Body of pancreas (tissue), 4 donors: ENCODE measurements around the gene CCDC134. TPM values are rescaled to one million over a fixed set of nuclear protein-coding genes. Genes with fewer than 3 reads are reported as not detected.
A peak's percentile ranks its signal among the peaks of the same experiment; 100 is the strongest.

Experiments
- ATAC-seq: fragments of 150-250 bp; one replicate; pipeline ENCODE4 v1.9.1; 2016
- DNase-seq, 4 donors: peaks; one replicate each; pipeline ENCODE4 v3.0.0-alpha.2; 2019
- H3K27ac ChIP-seq, 4 donors: fragments of 200-600 bp; sonication (generic); 1 replicate in 3 of 4; 2 replicates in 1 of 4; pipeline versions ENCODE4 v1.5.1 to v1.6.1; 2016 to 2019; ENCODE audit warnings: mild to moderate bottlenecking in 1 of 4, mixed read lengths in 1 of 4, moderate library complexity in 1 of 4
- H3K27me3 ChIP-seq, 2 donors: fragments of 200-600 bp; sonication (generic); one replicate each; pipeline ENCODE4 v1.6.0; 2016; ENCODE audit warnings: mild to moderate bottlenecking in 1 of 2
- H3K36me3 ChIP-seq, 2 donors: fragments of 200-600 bp; sonication (generic); replicated peaks in 1 of 2; 2 replicates each; pipeline ENCODE4 v1.5.1; 2016; ENCODE audit warnings: low read depth in 2 of 2; ENCODE audit not compliant: insufficient read depth in 1 of 2
- H3K4me1 ChIP-seq: fragments of 200-600 bp; sonication (generic); one replicate; pipeline ENCODE4 v1.6.0; 2016
- H3K4me3 ChIP-seq, 2 donors: fragments of 200-600 bp; sonication (generic); 1 replicate in 1 of 2; 2 replicates in 1 of 2; pipeline ENCODE4 v1.5.1; 2016 to 2019
- H3K9me3 ChIP-seq, 3 donors: fragments of 200-600 bp; sonication (generic); 1 replicate in 2 of 3; 2 replicates in 1 of 3; pipeline ENCODE4 v1.5.1; 2016
- POLR2A ChIP-seq, 3 donors: fragments of 450-650 bp; IDR thresholded peaks; one replicate each; pipeline ENCODE4 v1.6.1; 2016; ENCODE audit warnings: antibody characterized with exemption in 3 of 3, mild to moderate bottlenecking in 2 of 3
- WGBS, 2 donors: methylation state at CpG; one replicate each; pipeline ENCODE4 v1.1.5; 2017; 5-methylcytosine and 5-hydroxymethylcytosine counted together
- intact Hi-C: fragments of 100-400 bp; cut with DNase I; formaldehyde crosslinking; loops from one replicate; pipeline ENCODE4 v1.15.1; 2023
- total RNA-seq, 2 donors: library from RNA; depleted of rRNA; stranded (reverse); fragments of >200 nt; gene quantifications; one replicate each; pipeline ENCODE4 v1.1.0, GENCODE V29; 2016
- TF ChIP-seq, protein P1 (sequence below), 7 experiments: fragments of 450-650 bp in 4 of 7; fragments of 200-600 bp in 3 of 7; sonication (generic) in 3 of 7; IDR thresholded peaks; one replicate each; pipeline ENCODE4 v1.5.1; 2016 to 2019; ENCODE audit warnings: antibody characterized with exemption in 7 of 7

The CCDC134 gene
- total RNA-seq, 2 donors from 2014 or later: 3.1 to 13.5 TPM

DNA sequence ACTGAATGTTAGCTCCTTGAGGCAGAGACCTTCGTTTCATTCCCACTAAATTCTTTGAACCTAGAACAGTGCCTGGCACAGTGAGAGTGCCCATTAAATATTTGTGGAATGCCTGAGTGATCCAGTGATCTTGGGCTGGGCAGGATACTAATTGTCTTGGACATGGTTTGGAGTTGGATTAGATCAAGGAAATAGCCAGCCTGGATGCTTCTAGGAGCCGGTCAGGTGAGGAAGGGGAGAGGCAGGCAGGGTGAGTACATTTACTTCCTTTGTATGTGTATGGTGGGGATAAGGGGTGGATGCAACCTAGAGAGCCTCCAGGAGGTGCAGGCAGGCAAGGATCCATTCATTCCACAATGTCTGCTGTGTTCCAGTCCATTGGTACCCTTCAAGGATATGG lies 36.1 kb downstream of the CCDC134 start:
- intact Hi-C loops: no loop called here
- Histone ChIP-seq H3K4me1 (peaks cover 37% of the 10 kb centered on the region), H3K27me3 (no peaks in the 10 kb centered on the region), H3K36me3 (no peaks in the 10 kb centered on the region), H3K27ac (no peak overlapping the region), H3K9me3 (no peaks in the 10 kb centered on the region), H3K4me3 (no peak overlapping the region)
- WGBS, 2 donors: 68 to 80% methylated on average over 2 of the region's 2 CpGs
- ATAC-seq (no peak), DNase-seq (no peak)
- TF ChIP-seq, protein P1, sequence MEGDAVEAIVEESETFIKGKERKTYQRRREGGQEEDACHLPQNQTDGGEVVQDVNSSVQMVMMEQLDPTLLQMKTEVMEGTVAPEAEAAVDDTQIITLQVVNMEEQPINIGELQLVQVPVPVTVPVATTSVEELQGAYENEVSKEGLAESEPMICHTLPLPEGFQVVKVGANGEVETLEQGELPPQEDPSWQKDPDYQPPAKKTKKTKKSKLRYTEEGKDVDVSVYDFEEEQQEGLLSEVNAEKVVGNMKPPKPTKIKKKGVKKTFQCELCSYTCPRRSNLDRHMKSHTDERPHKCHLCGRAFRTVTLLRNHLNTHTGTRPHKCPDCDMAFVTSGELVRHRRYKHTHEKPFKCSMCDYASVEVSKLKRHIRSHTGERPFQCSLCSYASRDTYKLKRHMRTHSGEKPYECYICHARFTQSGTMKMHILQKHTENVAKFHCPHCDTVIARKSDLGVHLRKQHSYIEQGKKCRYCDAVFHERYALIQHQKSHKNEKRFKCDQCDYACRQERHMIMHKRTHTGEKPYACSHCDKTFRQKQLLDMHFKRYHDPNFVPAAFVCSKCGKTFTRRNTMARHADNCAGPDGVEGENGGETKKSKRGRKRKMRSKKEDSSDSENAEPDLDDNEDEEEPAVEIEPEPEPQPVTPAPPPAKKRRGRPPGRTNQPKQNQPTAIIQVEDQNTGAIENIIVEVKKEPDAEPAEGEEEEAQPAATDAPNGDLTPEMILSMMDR (IDR thresholded peaks at IDR 0.05): no peak
- TF ChIP-seq POLR2A (IDR thresholded peaks at IDR 0.05): no peak

DNA sequence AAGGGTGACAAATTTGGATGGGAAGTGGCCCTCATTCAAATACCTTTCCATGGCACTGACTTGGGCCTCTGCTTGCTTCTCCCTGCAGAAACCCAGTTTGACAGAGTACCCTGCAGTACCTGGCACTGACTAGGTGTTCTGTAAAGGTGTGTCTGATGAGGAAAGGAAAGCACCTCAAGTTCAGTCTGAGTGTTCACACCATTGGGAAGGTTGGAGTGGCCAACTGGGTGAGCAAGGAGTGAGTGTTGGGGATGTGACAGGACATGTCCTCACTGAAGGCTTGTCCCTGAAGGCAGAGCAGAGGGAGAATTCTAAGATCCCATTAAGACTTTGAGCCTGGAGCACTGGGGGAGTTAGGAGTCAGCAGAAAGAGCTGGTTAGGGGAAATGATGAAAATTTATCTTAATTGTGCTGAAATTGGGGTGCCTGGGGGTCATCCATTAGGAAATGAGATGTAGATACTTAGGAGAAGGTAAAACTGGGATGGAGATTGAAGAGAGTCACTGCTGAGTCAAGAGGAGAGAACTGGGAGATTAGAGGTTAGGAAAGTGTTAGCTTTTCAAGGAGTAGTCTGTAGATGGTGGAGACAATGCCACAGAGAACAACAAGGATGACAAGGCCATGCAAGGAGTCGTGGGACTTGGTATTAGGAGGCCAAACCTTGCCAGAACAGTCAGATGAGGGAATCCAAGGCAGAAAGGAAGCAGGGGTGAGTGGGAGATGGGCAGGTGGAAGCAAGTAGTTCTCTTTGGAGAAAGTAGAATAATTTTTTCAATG lies 38.6 kb downstream of the CCDC134 start:
- Histone ChIP-seq H3K27ac (no peak overlapping the region), H3K4me1 (peaks cover 56% of the 10 kb centered on the region), H3K36me3 (no peaks in the 10 kb centered on the region), H3K9me3 (no peaks in the 10 kb centered on the region), H3K4me3 (no peak overlapping the region), H3K27me3 (no peaks in the 10 kb centered on the region)
- DNase-seq: no peak
- TF ChIP-seq, protein P1 (IDR thresholded peaks at IDR 0.05): no peak
- no peak for TF ChIP-seq POLR2A (IDR thresholded peaks at IDR 0.05)
- ATAC-seq: no peak
- WGBS, 2 donors: 56 to 58% methylated on average over 1 of the region's 1 CpG
- intact Hi-C loops: no loop called here

DNA sequence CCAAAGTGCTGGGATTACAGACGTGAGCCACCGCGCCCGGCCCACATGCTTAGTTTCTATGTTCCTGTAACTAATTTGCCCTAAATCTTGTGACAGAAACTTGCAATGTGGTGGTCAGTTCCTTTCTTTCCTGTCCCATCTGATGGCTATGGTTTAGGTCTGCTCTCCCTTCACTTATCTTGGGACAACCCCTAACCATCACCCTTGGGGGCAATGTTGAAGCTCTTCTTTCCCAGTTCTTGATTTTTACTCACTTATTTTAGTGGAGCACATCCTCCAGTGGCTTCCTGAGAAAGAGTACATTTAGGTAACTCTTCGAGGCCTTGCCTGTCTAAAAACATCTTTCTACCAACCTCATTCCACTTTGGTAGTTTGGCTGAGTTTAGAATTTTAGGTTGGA lies 39.7 kb downstream of the CCDC134 start:
- WGBS, 2 donors: 89 to 94% methylated on average over 5 of the region's 5 CpGs
- Histone ChIP-seq H3K4me3 (no peak overlapping the region), H3K9me3 (no peaks in the 10 kb centered on the region), H3K27ac (no peak overlapping the region), H3K36me3 (no peaks in the 10 kb centered on the region), H3K27me3 (no peaks in the 10 kb centered on the region), H3K4me1 (peaks cover 62% of the 10 kb centered on the region)
- ATAC-seq (no peak), DNase-seq (no peak)
- intact Hi-C loops: no loop called here
- TF ChIP-seq, protein P1 (IDR thresholded peaks at IDR 0.05): no peak

DNA sequence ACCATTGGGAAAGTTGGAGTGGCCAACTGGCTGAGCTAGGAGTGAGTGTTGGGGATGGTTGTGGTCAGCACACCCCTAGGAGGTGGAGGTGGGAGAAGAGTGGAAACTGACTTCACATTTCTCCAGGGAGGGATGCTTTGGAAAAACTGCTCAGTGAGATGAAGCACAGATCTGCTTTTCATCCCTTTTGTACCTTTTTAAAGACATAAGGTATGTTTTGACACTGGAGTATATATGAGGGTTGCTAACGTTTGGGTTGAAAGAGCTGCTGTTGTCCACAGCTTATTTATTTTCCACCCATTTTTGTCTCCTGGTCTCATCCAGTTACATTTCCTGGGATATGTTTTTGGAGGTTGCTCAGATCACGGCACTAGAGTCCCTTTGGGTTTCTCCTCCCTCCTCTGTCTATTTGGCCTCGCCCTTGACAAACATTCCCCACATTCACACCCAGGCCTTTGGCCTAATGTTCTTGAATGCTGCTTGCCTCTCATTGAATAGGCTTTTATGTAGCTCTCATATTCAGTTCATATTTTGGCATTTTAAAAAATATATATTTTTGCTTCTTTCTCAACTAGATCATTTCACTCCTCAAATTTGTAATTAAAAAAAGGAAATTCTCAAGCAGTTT lies 40.7 kb downstream of the CCDC134 start:
- peak overlapping the region in 1 of 4 donors; percentile 30 for H3K27ac ChIP-seq
- no peak for ATAC-seq

More for the DNA sequence above, 40.7 kb downstream of the CCDC134 start:
- Histone ChIP-seq H3K27me3 (no peaks in the 10 kb centered on the region), H3K36me3 (no peaks in the 10 kb centered on the region), H3K9me3 (no peaks in the 10 kb centered on the region), H3K4me3 (no peak overlapping the region), H3K4me1 (peaks cover 62% of the 10 kb centered on the region)
- WGBS, 2 donors: 54 to 62% methylated on average over 3 of the region's 3 CpGs
- intact Hi-C loops: no loop called here
- TF ChIP-seq, protein P1 (IDR thresholded peaks at IDR 0.05): no peak
- no peak for TF ChIP-seq POLR2A (IDR thresholded peaks at IDR 0.05)
- DNase-seq: no peak
